AG04450 (cell line): ENCODE data around the gene WNK2. TPM values are rescaled to one million over a fixed set of nuclear protein-coding genes. Genes with fewer than 3 reads are reported as not detected.

ENCODE experiments used
- CTCF ChIA-PET: fragments of 300-600, 350-600 bp; formaldehyde crosslinking; extraction: SDS; loops from one replicate; lab custom pipeline; 2022; ENCODE audit warnings: antibody characterized with exemption, inconsistent platforms; lab: Charles Lee
- POLR2A ChIA-PET: fragments of 350-600 bp; formaldehyde crosslinking; extraction: SDS; loops from one replicate; lab custom pipeline; 2021; ENCODE audit warnings: antibody characterized with exemption, inconsistent platforms; lab: Yijun Ruan, JAX
- DNase-seq: peaks from one replicate; pipeline ENCODE4 v3.0.0-alpha.2; 2011; ENCODE audit warnings: low read depth, low spot score
- H3K27ac ChIP-seq: one replicate; pipeline ENCODE4 v1.5.1; 2012; ENCODE audit warnings: low read depth, low read length, control low read depth
- H3K27me3 ChIP-seq: one replicate; pipeline ENCODE4 v1.6.0; 2012; ENCODE audit warnings: low read length; ENCODE audit not compliant: control insufficient read depth, insufficient read depth
- H3K4me3 ChIP-seq: 2 replicates; pipeline ENCODE4 v1.5.1; 2011; ENCODE audit warnings: mild to moderate bottlenecking, low read depth, low read length, control low read depth
- H3K9me3 ChIP-seq: 2 replicates; pipeline ENCODE4 v1.5.1; 2012; ENCODE audit warnings: low read length; ENCODE audit not compliant: control insufficient read depth, insufficient read depth
- CTCF ChIP-seq: IDR thresholded peaks from 2 replicates; pipeline ENCODE4 v1.5.1; 2011; ENCODE audit warnings: low read depth, low read length, control low read depth, inconsistent platforms
- polyA plus RNA-seq: library from polyadenylated mRNA; depleted of rRNA; stranded (reverse); fragments of >200 nt; gene quantifications from 2 replicates; pipeline ENCODE4 v1.2.3, GENCODE V29; 2011

Gene WNK2
- polyA plus RNA-seq, 1 experiment = not detected

- ChIA-PET CTCF (no interaction called here), POLR2A (no interaction called here)
- no peak overlapping the region for H3K4me3 ChIP-seq
- peaks cover 5% of the 10 kb centered on the region for H3K27me3 ChIP-seq
- no peak for DNase-seq
- H3K27ac ChIP-seq = no peak overlapping the region
- no peak for TF ChIP-seq CTCF
- H3K9me3 ChIP-seq = no peaks in the 10 kb centered on the region; the same call in 1 of the 2 replicates
Observed at GRCh38 chr9:93200449-93200742, 16.5 kb downstream of the WNK2 start.

- no peak overlapping the region for H3K27ac ChIP-seq
- no peaks in the 10 kb centered on the region; the same call in 1 of the 2 replicates for H3K9me3 ChIP-seq
- TF ChIP-seq CTCF = no peak
- peaks cover 6% of the 10 kb centered on the region for H3K27me3 ChIP-seq
- ChIA-PET POLR2A (no interaction called here), CTCF (no interaction called here)
- no peak for DNase-seq
- no peak overlapping the region for H3K4me3 ChIP-seq
Observed at GRCh38 chr9:93200989-93201334, 17.0 kb downstream of the WNK2 start.

GRCh38 chr9:93203026-93203717 lies 19.2 kb downstream of the WNK2 start:
- ChIA-PET POLR2A (no interaction called here), CTCF (no interaction called here)
- H3K4me3 ChIP-seq = no peak overlapping the region
- no peak overlapping the region for H3K27ac ChIP-seq
- H3K27me3 ChIP-seq = peaks cover 9% of the 10 kb centered on the region
- no peak for TF ChIP-seq CTCF
- no peaks in the 10 kb centered on the region; the same call in 1 of the 2 replicates for H3K9me3 ChIP-seq
- no peak for DNase-seq

GRCh38 chr9:93203718-93204469 lies 20.0 kb downstream of the WNK2 start:
- Histone ChIP-seq H3K4me3 (no peak overlapping the region), H3K27ac (no peak overlapping the region), H3K27me3 (peaks cover 9% of the 10 kb centered on the region), H3K9me3 (peaks cover 3% of the 10 kb centered on the region)
- no peak for DNase-seq
- ChIA-PET POLR2A (no interaction called here), CTCF (no interaction called here)
- TF ChIP-seq CTCF = no peak

GRCh38 chr9:93204470-93205043 lies 20.6 kb downstream of the WNK2 start:
- H3K4me3 ChIP-seq = no peak overlapping the region
- TF ChIP-seq CTCF = no peak
- peaks cover 9% of the 10 kb centered on the region for H3K27me3 ChIP-seq
- no peak for DNase-seq
- CTCF ChIA-PET = interaction anchor here (1.1 kb wide), 1 partner anchor 9 kb away, joined by 3 read pairs; no protein-coding TSS in a partner anchor
- POLR2A ChIA-PET = no interaction called here
- H3K9me3 ChIP-seq = peaks cover 10% of the 10 kb centered on the region
- no peak overlapping the region for H3K27ac ChIP-seq
